OCI-LY7 (cell line): ENCODE results near the gene PRKD1. TPM values are rescaled to one million over a fixed set of nuclear protein-coding genes. Genes with fewer than 3 reads are reported as not detected.

Source experiments
- BruUV-seq: library from RNA; stranded (reverse); fragments of 400-500 nt; replicated peaks from 2 replicates; lab custom pipeline; 2021; lab: Mats Ljungman, UMichigan
- CTCF ChIA-PET: fragments of 300-600 bp; sonication (Branson Sonifier 250); formaldehyde crosslinking; loops from one replicate; lab custom pipeline; 2022; ENCODE audit warnings: antibody characterized with exemption; ENCODE audit not compliant: unreplicated experiment; lab: Charles Lee
- POLR2A ChIA-PET: fragments of 300-600 bp; sonication (Branson Sonifier 250); formaldehyde crosslinking; loops from one replicate; lab custom pipeline; 2022; ENCODE audit warnings: antibody characterized with exemption; lab: Charles Lee
- DNase-seq: peaks from one replicate; pipeline ENCODE4 v3.0.0-alpha.2; 2015; ENCODE audit warnings: low spot score
- H2AFZ ChIP-seq: fragments of 200-600 bp; sonication (generic), shearing (Covaris generic); 2 replicates; pipeline ENCODE4 v1.6.1; 2014; ENCODE audit warnings: mild to moderate bottlenecking, antibody characterized with exemption, low read length, moderate library complexity
- H3K27ac ChIP-seq: fragments of 200-600 bp; sonication (generic); 2 replicates; pipeline ENCODE4 v1.5.1; 2014; ENCODE audit warnings: mixed run types, low read depth, mild to moderate bottlenecking, moderate library complexity, low read length, inconsistent platforms; ENCODE audit not compliant: poor library complexity, severe bottlenecking
- H3K36me3 ChIP-seq: fragments of 200-600 bp; sonication (generic); 2 replicates; pipeline ENCODE4 v1.6.1; 2014; ENCODE audit warnings: mild to moderate bottlenecking, antibody characterized with exemption, low read length, moderate library complexity, mixed read lengths; ENCODE audit not compliant: insufficient read depth
- H3K4me1 ChIP-seq: fragments of 200-600 bp; sonication (generic); 2 replicates; pipeline ENCODE4 v1.5.1; 2014; ENCODE audit warnings: mild to moderate bottlenecking, low read length; ENCODE audit not compliant: insufficient read depth, poor library complexity, severe bottlenecking
- H3K4me2 ChIP-seq: fragments of 200-600 bp; sonication (generic); 2 replicates; pipeline ENCODE4 v1.6.1; 2014; ENCODE audit warnings: mild to moderate bottlenecking, low read length
- H3K4me3 ChIP-seq: fragments of 200-600 bp; sonication (generic); 2 replicates; pipeline ENCODE4 v1.5.1; 2014; ENCODE audit warnings: mild to moderate bottlenecking, low read depth, low read length; ENCODE audit not compliant: poor library complexity, severe bottlenecking
- H3K79me2 ChIP-seq: fragments of 200-600 bp; sonication (generic); 2 replicates; pipeline ENCODE4 v1.6.1; 2016; ENCODE audit warnings: low read depth, mild to moderate bottlenecking, low read length, moderate library complexity, mixed read lengths; ENCODE audit not compliant: insufficient read depth
- H3K9me2 ChIP-seq: fragments of 200-600 bp; sonication (generic); 2 replicates; pipeline ENCODE4 v1.6.1; 2016; ENCODE audit warnings: mild to moderate bottlenecking, low read length, mixed read lengths; ENCODE audit not compliant: insufficient read depth
- H3K9me3 ChIP-seq: fragments of 200-600 bp; sonication (generic); 2 replicates; pipeline ENCODE4 v1.6.1; 2014; ENCODE audit warnings: mild to moderate bottlenecking, mixed run types, low read length, mixed read lengths
- H4K20me1 ChIP-seq: fragments of 200-600 bp; sonication (generic); 2 replicates; pipeline ENCODE4 v1.6.1; 2014; ENCODE audit warnings: mild to moderate bottlenecking, antibody characterized with exemption, low read length, moderate library complexity, mixed read lengths; ENCODE audit not compliant: insufficient read depth
- EZH2phosphoT487 ChIP-seq: fragments of 200-600 bp; sonication (generic); IDR thresholded peaks from 2 replicates; pipeline ENCODE4 v1.6.1; 2018; ENCODE audit warnings: low read depth, borderline replicate concordance, mild to moderate bottlenecking, mixed run types, antibody characterized with exemption, low read length, moderate library complexity, mixed read lengths
- intact Hi-C: fragments of 100-400 bp; cut with micrococcal nuclease; formaldehyde crosslinking; loops from one replicate; pipeline ENCODE4 v1.10.0; 2022; ENCODE audit not compliant: unreplicated experiment
- total RNA-seq, 2 experiments: library from RNA; depleted of rRNA in 1 of 2; stranded (reverse); fragments of >200 nt in 1 of 2; shearing (Covaris generic) in 1 of 2; gene quantifications; 2 replicates each; pipeline ENCODE4 v1.2.3, GENCODE V29; 2014 to 2022
- TF ChIP-seq, protein P1 (sequence below): fragments of 200-600 bp; sonication (generic); conservative IDR thresholded peaks from 2 replicates; pipeline ENCODE4 v1.5.1; 2014; ENCODE audit warnings: mild to moderate bottlenecking, antibody characterized with exemption, low read length, moderate library complexity, mixed read lengths

Gene PRKD1
- total RNA-seq, 2 experiments from 2014 or later, result not detected

DNA sequence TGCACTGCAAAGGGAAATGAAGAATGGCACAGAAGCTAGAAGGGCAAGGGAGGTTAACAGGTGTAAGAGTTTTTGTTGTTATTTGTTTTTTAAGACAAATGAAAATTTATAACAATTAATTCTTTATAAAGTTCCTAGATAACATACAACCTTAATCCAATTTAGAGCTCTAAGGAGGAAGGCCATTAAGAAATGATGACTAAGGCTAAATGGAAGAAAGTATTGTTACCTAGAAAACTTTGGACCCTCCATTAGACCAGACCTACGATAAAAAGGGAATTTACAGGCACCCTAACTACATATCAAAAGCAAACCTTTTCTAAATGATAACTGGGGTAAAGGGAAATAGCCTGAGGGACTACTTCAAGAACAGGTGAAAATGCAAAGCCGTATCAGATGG lies 130.8 kb downstream of the PRKD1 start:
- no peaks in the 10 kb centered on the region for H3K4me1 ChIP-seq
- no peaks in the 10 kb centered on the region for H3K9me2 ChIP-seq
- BruUV-seq, result no TSS peak
- CTCF ChIA-PET, result no interaction called here
- DNase-seq, result no peak
- no peak overlapping the region for H2AFZ ChIP-seq
- no peaks in the 10 kb centered on the region for H3K36me3 ChIP-seq
- H4K20me1 ChIP-seq, result no peaks in the 10 kb centered on the region
- H3K27ac ChIP-seq, result no peak overlapping the region
- TF ChIP-seq, protein P1, sequence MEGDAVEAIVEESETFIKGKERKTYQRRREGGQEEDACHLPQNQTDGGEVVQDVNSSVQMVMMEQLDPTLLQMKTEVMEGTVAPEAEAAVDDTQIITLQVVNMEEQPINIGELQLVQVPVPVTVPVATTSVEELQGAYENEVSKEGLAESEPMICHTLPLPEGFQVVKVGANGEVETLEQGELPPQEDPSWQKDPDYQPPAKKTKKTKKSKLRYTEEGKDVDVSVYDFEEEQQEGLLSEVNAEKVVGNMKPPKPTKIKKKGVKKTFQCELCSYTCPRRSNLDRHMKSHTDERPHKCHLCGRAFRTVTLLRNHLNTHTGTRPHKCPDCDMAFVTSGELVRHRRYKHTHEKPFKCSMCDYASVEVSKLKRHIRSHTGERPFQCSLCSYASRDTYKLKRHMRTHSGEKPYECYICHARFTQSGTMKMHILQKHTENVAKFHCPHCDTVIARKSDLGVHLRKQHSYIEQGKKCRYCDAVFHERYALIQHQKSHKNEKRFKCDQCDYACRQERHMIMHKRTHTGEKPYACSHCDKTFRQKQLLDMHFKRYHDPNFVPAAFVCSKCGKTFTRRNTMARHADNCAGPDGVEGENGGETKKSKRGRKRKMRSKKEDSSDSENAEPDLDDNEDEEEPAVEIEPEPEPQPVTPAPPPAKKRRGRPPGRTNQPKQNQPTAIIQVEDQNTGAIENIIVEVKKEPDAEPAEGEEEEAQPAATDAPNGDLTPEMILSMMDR, result no peak
- no peak for TF ChIP-seq EZH2phosphoT487
- no peak overlapping the region for H3K4me2 ChIP-seq
- intact Hi-C loops, result no loop called here
- H3K79me2 ChIP-seq, result no peaks in the 10 kb centered on the region
- no peak overlapping the region for H3K4me3 ChIP-seq
- POLR2A ChIA-PET, result interaction anchor here (0.6 kb wide), 1 partner anchor 707 kb away, joined by 3 read pairs; no protein-coding TSS in a partner anchor
- no peaks in the 10 kb centered on the region for H3K9me3 ChIP-seq

GRCh38 chr14:29789475-29789874 lies 138.2 kb downstream of the PRKD1 start:
- Histone ChIP-seq H3K9me3 (no peaks in the 10 kb centered on the region), H4K20me1 (no peaks in the 10 kb centered on the region), H3K4me1 (no peaks in the 10 kb centered on the region), H3K27ac (no peak overlapping the region), H3K9me2 (no peaks in the 10 kb centered on the region), H3K4me3 (no peak overlapping the region), H2AFZ (no peak overlapping the region), H3K36me3 (no peaks in the 10 kb centered on the region), H3K4me2 (no peak overlapping the region), H3K79me2 (no peaks in the 10 kb centered on the region)
- intact Hi-C loops, result no loop called here
- TF ChIP-seq EZH2phosphoT487, result no peak
- TF ChIP-seq, protein P1, result no peak
- DNase-seq, result no peak
- ChIA-PET POLR2A (no interaction called here), CTCF (no interaction called here)
- no TSS peak for BruUV-seq

- H3K27ac ChIP-seq, result no peak overlapping the region
- H3K4me1 ChIP-seq, result no peaks in the 10 kb centered on the region
- H3K36me3 ChIP-seq, result no peaks in the 10 kb centered on the region
- H3K4me2 ChIP-seq, result no peak overlapping the region
- H3K79me2 ChIP-seq, result no peaks in the 10 kb centered on the region
- CTCF ChIA-PET, result no interaction called here
- BruUV-seq, result no TSS peak
- intact Hi-C loops, result no loop called here
- TF ChIP-seq, protein P1, result no peak
- no peak for TF ChIP-seq EZH2phosphoT487
- no peaks in the 10 kb centered on the region for H3K9me2 ChIP-seq
- H3K9me3 ChIP-seq, result no peaks in the 10 kb centered on the region
- POLR2A ChIA-PET, result no interaction called here
- H3K4me3 ChIP-seq, result no peak overlapping the region
- H4K20me1 ChIP-seq, result no peaks in the 10 kb centered on the region
- H2AFZ ChIP-seq, result no peak overlapping the region
- no peak for DNase-seq
Measured at GRCh38 chr14:29788093-29788492, 139.6 kb downstream of the PRKD1 start.
